ENCODE results near the gene ZNF664.

- no peak for TF ChIP-seq CTCF (IDR thresholded peaks at IDR 0.05)
- no peak for TF ChIP-seq EP300 (IDR thresholded peaks at IDR 0.05)
- no peak for TF ChIP-seq POLR2A (IDR thresholded peaks at IDR 0.05)
Measured at GRCh38 chr12:124017064-124017463, 44.0 kb downstream of the ZNF664 start.

Measured in tibial nerve (tissue), 4 donors.